Left cardiac atrium (tissue), 4 donors: ENCODE results near the gene ITIH6. TPM values are rescaled to one million over a fixed set of nuclear protein-coding genes. Genes with fewer than 3 reads are reported as not detected.
"Not testable (repeated sequence)": the region's sequence is repeated elsewhere in the genome, so short reads cannot be mapped to it uniquely, and the experiment has no call there.

Source experiments
- ATAC-seq, 2 donors: fragments of 200-7000 bp; cut with Tn5 transposase; one replicate each; pipeline ENCODE4 v1.9.1; 2020; ENCODE audit warnings: mild to moderate bottlenecking in 2 of 2, moderate library complexity in 2 of 2
- DNase-seq: peaks from one replicate; pipeline ENCODE4 v3.0.0-alpha.2; 2020
- intact Hi-C, 2 donors: fragments of 100-400 bp; cut with DNase I; formaldehyde crosslinking; loops; one replicate each; pipeline versions ENCODE4 v1.14.1 to v1.15.1; 2022 to 2023
- total RNA-seq, 2 donors: library from RNA; stranded (reverse); fragmentation: NEBNext Ultra II Directional; extraction: Animal tissue kit (Norgen Biotek cat#: 25700); gene quantifications; one replicate each; pipeline ENCODE4 v1.2.1, GENCODE V29; 2021
- donor health status: DM: no; HTN: yes; CAD: no.
- donor health status: DM: no; HTN: yes; CAD: no; lungs with severe emphysema.
- donor health status: DM: yes; HTN: yes; CAD: no.
- donor health status: Dilated cardiomyopathy.

ITIH6 gene
- total RNA-seq, 2 donors from 2014 or later = not detected

DNA sequence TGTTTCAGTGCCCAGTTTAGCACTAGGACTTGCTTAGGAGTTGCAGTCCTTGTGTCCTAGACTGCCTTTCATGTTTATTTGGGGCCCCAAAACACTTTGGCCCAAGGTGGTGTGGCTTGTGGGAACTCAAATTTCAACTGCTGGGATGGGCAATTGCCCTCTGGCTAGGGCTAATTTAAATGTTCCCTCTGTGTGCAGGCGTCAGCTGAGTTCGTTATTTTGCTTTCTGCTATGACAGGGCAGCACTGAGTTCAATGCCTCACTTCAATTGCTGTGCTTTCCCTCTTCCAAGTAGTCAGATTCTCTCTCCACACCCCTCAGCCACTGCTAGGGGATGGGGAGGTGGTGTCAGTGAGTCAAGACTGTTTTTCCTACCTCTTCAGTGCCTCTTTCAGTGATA is 51.1 kb downstream of the ITIH6 start:
- no peak for DNase-seq
- ATAC-seq = no peak
- intact Hi-C loops = no loop called here

GRCh38 chrX:54745676-54746075 is 52.4 kb downstream of the ITIH6 start:
- ATAC-seq (no peak), DNase-seq (no peak)
- intact Hi-C loops = no loop called here

DNA sequence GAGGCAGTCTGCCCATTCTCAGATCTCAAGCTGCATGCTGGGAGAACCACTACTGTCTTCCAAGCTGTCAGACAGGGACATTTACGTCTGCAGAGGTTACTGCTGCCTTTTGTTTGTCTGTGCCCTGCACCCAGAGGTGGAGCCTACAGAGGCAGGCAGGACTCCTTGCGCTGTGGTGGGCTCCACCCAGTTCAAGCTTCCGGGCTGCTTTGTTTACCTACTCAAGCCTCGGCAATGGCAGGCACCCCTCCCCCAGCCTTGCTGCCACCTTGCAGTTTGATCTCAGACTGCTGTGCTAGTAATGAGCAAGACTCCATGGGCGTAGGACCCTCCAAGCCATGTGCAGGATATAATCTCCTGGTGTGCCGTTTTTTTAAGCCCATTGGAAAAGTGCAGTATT is 59.5 kb downstream of the ITIH6 start:
- intact Hi-C loops, ATAC-seq: not testable (repeated sequence)

DNA sequence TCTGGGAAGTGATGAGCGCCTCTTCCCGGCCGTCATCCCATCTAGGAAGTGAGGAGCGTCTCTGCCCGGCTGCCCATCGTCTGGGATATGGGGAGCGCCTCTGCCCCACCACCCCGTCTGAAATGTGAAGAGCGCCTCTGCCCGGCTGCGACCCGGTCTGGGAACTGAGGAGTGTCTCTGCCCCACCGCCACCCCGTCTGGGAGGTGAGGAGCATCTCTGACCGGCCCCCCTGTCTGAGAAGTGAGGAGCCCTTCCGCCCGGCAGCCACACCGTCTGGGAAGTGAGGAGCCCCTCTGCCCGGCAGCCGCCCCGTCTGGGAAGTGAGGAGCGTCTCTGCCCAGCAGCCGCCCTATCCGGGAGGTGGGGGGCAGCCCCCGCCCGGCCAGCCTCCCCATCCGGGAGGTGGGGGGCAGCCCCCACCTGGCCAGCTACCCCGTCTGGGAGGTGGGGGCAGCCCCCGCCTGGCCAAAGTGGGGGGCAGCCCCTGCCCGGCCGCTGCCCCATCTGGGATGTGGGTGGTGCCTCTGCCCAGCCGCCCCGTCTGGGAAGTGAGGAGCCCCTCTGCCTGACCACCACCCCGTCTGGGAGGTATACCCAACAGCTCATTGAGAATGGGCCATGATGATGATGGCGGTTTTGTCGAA is 61.6 kb downstream of the ITIH6 start:
- intact Hi-C loops, DNase-seq, ATAC-seq: not testable (repeated sequence)

More for the DNA sequence above, 59.5 kb downstream of the ITIH6 start:
- not testable (repeated sequence) for DNase-seq

GRCh38 chrX:54721424-54721823 is 76.6 kb downstream of the ITIH6 start:
- intact Hi-C loops = no loop called here
- ATAC-seq = no peak
- DNase-seq = no peak

- DNase-seq (no peak), ATAC-seq (no peak)
- intact Hi-C loops = no loop called here
These were observed 82.4 kb downstream of the ITIH6 start for GRCh38 chrX:54715621-54716020.

- intact Hi-C loops = no loop called here
- ATAC-seq (no peak), DNase-seq (no peak)
These were observed 83.6 kb downstream of the ITIH6 start for GRCh38 chrX:54714424-54714823.

- DNase-seq (no peak), ATAC-seq (no peak)
- intact Hi-C loops = no loop called here
These were observed 86.3 kb downstream of the ITIH6 start for GRCh38 chrX:54711735-54712134.

GRCh38 chrX:54710920-54711319 is 87.1 kb downstream of the ITIH6 start:
- intact Hi-C loops = no loop called here
- no peak for DNase-seq
- ATAC-seq = no peak

DNA sequence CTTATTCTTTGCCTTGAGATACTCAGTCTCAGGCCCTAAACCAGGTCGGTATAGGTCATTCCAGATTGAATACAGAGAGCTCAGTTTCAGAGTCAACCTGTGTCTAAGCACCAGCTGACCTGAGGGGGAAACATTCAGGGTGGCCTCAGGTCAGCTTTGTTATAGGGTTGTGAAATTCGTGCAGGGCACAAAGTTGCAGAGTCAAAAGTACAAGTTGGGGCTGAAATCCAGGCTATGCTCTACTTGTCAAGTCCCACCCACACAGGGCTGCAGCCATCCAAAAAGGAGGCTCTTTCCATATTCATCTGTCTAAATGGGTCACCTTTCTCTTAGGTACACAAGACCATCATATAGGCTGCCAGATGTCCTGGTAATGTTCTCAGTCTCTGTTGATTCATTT is 89.7 kb downstream of the ITIH6 start:
- DNase-seq (no peak), ATAC-seq (no peak)
- intact Hi-C loops = no loop called here

Other genes with a start within 250 kb of the ITIH6 start
- gene MAGED2, start 9.5 kb upstream of the ITIH6 start, total RNA-seq = 10 to 100 TPM; 80.8 to 92.6 TPM
- 1 to 10 TPM; 3.7 to 4.9 TPM for gene TRO, start 122.6 kb upstream of the ITIH6 start, total RNA-seq
- gene PFKFB1, start 195.9 kb upstream of the ITIH6 start, total RNA-seq = 1 to 10 TPM in 1 of 2 donors, under 1 TPM in 1; 0.71 to 2.5 TPM
- 1 to 10 TPM; 8.9 to 9.1 TPM for gene APEX2, start 202.1 kb upstream of the ITIH6 start, total RNA-seq
- 1 to 10 TPM in 1 of 2 donors, under 1 TPM in 1; 0.53 to 1.1 TPM for gene ALAS2, start 232.7 kb upstream of the ITIH6 start, total RNA-seq